Inferior parietal cortex (tissue), 1 donor: Measurements from ENCODE around the gene SYNRG.

Experiments
- DNase-seq: peaks from one replicate; pipeline ENCODE4 v3.0.0-alpha.2; 2016; ENCODE audit errors: extremely low spot score

The SYNRG gene

GRCh38 chr17:37476431-37477120, 132.6 kb downstream of the SYNRG start:
- DNase-seq, result no peak

GRCh38 chr17:37475731-37476420, 133.3 kb downstream of the SYNRG start:
- no peak for DNase-seq

GRCh38 chr17:37470181-37470580, 139.0 kb downstream of the SYNRG start:
- no peak for DNase-seq

- DNase-seq, result no peak
Observed at GRCh38 chr17:37466471-37466870, 142.7 kb downstream of the SYNRG start.

GRCh38 chr17:37465069-37465616, 144.1 kb downstream of the SYNRG start:
- no peak for DNase-seq
